Upper lobe of left lung (tissue), 4 donors: ENCODE results near the gene TSPAN2.

Experiments used
- CTCF ChIP-seq, 6 experiments: fragments of 450-650 bp in 4 of 6; fragments of 200-600 bp in 2 of 6; sonication (generic) in 2 of 6; IDR thresholded peaks; one replicate each; pipeline ENCODE4 v1.5.1; 2016 to 2019; ENCODE audit warnings: antibody characterized with exemption in 6 of 6
- EP300 ChIP-seq, 4 donors: sonication (generic); formaldehyde crosslinking; IDR thresholded peaks; one replicate each; pipeline ENCODE4 v1.5.1; 2017; ENCODE audit warnings: antibody characterized with exemption in 4 of 4, control low read depth in 2 of 4
- POLR2A ChIP-seq, 4 donors: fragments of 450-650 bp; IDR thresholded peaks; one replicate each; pipeline ENCODE4 v1.5.1; 2016 to 2017; ENCODE audit warnings: antibody characterized with exemption in 4 of 4, mild to moderate bottlenecking in 2 of 4
- POLR2AphosphoS5 ChIP-seq, 2 donors: sonication (generic); formaldehyde crosslinking; IDR thresholded peaks; one replicate each; pipeline ENCODE4 v1.5.1; 2017; ENCODE audit warnings: antibody characterized with exemption in 2 of 2

- TF ChIP-seq CTCF (IDR thresholded peaks at IDR 0.05) (no peak), POLR2A (IDR thresholded peaks at IDR 0.05) (no peak), POLR2AphosphoS5 (IDR thresholded peaks at IDR 0.05) (no peak), EP300 (IDR thresholded peaks at IDR 0.05) (no peak)
Observed at GRCh38 chr1:115023593-115023992, 65.7 kb downstream of the TSPAN2 start.
